Measurements from ENCODE around the gene ACAA1. TPM values are rescaled to one million over a fixed set of nuclear protein-coding genes. Genes with fewer than 3 reads are reported as not detected.

ACAA1 gene
- total and polyA plus RNA-seq, 2 of the 13 experiments (the other 11 are each of a cell fraction or from before 2014, with no cell fraction given): 60.8 to 188 TPM

DNA sequence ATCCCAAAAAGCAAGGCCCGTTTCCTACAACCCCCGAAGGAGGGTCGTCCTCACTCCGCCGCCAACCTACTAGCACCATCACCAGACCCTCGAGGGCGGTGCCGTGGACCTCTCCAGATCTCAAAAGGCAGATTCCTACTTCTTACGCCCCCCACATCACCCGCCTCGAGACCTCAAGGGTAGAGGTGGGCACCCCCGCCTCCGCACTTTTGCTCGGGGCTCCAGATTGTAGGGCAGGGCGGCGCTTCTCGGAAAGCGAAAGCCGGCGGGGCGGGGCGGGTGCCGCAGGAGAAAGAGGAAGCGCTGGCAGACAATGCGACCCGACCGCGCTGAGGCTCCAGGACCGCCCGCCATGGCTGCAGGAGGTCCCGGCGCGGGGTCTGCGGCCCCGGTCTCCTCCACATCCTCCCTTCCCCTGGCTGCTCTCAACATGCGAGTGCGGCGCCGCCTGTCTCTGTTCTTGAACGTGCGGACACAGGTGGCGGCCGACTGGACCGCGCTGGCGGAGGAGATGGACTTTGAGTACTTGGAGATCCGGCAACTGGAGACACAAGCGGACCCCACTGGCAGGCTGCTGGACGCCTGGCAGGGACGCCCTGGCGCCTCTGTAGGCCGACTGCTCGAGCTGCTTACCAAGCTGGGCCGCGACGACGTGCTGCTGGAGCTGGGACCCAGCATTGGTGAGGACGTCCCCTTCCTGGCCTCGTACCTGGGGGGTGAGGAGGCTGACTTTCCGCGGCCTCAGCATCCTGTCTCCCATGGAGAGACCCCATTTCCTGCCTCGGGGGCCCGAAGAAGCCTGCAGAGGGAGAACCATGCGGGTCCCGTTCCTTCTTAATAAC lies 1.6 kb upstream of the ACAA1 start, which contains the start of gene MYD88 (continued):
- TF ChIP-seq ZNF609 (CRISPR knock-in tag; IDR thresholded peaks at IDR 0.05; ENCODE audit: borderline replicate concordance) (peak; percentile 13; the same call in 1 of the 2 replicates), ZNF792 (CRISPR knock-in tag; IDR thresholded peaks at IDR 0.05) (peak; percentile 27; the same call in 1 of the 2 replicates), ADNP (CRISPR knock-in tag; IDR thresholded peaks at IDR 0.05) (no peak), RELA (CRISPR knock-in tag; IDR thresholded peaks at IDR 0.05) (0 out of 2 replicates have a peak, but pooled peaks have one; percentile 27), MIER3 (CRISPR knock-in tag; IDR thresholded peaks at IDR 0.05; ENCODE audit: borderline replicate concordance) (no peak), NFKBIZ (CRISPR knock-in tag; IDR thresholded peaks at IDR 0.05) (no peak), ZNF724P (CRISPR knock-in tag; IDR thresholded peaks at IDR 0.05; ENCODE audit: borderline replicate concordance) (peak; percentile 94; the same call in 1 of the 2 replicates), RFX3 (CRISPR knock-in tag; IDR thresholded peaks at IDR 0.05) (no peak), SIN3A (IDR thresholded peaks at IDR 0.05; ENCODE audit: borderline replicate concordance, low read depth, low read length) (peak; percentile 9; the same call in 1 of the 2 replicates), ZNF781 (CRISPR knock-in tag; IDR thresholded peaks at IDR 0.05; ENCODE audit: borderline replicate concordance, not compliant biosample characterization) (no peak), SRY (CRISPR knock-in tag; IDR thresholded peaks at IDR 0.05) (peak; percentile 81), ZNF124 (CRISPR knock-in tag; IDR thresholded peaks at IDR 0.05) (no peak), ZNF468 (CRISPR knock-in tag; IDR thresholded peaks at IDR 0.05) (no peak), RXRB (CRISPR knock-in tag; IDR thresholded peaks at IDR 0.05; ENCODE audit: borderline replicate concordance) (peak; percentile 26), NFYB (CRISPR knock-in tag; IDR thresholded peaks at IDR 0.05) (peak; percentile 14; the same call in 1 of the 2 replicates), ZNF569 (CRISPR knock-in tag; IDR thresholded peaks at IDR 0.05; ENCODE audit: borderline replicate concordance) (no peak), TOPORS (CRISPR knock-in tag; IDR thresholded peaks at IDR 0.05) (no peak), KDM3A (CRISPR knock-in tag; IDR thresholded peaks at IDR 0.05; ENCODE audit: low read depth) (peak; percentile 92; the same call in 1 of the 2 replicates), FOXA1 (IDR thresholded peaks at IDR 0.05) (no peak), FOXA1 (CRISPR knock-in tag; IDR thresholded peaks at IDR 0.05) (no peak)
- TF ChIP-seq, protein P1, sequence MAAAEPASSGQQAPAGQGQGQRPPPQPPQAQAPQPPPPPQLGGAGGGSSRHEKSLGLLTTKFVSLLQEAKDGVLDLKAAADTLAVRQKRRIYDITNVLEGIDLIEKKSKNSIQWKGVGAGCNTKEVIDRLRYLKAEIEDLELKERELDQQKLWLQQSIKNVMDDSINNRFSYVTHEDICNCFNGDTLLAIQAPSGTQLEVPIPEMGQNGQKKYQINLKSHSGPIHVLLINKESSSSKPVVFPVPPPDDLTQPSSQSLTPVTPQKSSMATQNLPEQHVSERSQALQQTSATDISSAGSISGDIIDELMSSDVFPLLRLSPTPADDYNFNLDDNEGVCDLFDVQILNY (CRISPR knock-in tag; conservative IDR thresholded peaks at IDR 0.05): no peak
- TF ChIP-seq, protein P2, sequence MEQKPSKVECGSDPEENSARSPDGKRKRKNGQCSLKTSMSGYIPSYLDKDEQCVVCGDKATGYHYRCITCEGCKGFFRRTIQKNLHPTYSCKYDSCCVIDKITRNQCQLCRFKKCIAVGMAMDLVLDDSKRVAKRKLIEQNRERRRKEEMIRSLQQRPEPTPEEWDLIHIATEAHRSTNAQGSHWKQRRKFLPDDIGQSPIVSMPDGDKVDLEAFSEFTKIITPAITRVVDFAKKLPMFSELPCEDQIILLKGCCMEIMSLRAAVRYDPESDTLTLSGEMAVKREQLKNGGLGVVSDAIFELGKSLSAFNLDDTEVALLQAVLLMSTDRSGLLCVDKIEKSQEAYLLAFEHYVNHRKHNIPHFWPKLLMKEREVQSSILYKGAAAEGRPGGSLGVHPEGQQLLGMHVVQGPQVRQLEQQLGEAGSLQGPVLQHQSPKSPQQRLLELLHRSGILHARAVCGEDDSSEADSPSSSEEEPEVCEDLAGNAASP (CRISPR knock-in tag; IDR thresholded peaks at IDR 0.05; ENCODE audit: borderline replicate concordance): no peak
- TF ChIP-seq, protein P3, sequence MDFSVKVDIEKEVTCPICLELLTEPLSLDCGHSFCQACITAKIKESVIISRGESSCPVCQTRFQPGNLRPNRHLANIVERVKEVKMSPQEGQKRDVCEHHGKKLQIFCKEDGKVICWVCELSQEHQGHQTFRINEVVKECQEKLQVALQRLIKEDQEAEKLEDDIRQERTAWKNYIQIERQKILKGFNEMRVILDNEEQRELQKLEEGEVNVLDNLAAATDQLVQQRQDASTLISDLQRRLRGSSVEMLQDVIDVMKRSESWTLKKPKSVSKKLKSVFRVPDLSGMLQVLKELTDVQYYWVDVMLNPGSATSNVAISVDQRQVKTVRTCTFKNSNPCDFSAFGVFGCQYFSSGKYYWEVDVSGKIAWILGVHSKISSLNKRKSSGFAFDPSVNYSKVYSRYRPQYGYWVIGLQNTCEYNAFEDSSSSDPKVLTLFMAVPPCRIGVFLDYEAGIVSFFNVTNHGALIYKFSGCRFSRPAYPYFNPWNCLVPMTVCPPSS (IDR thresholded peaks at IDR 0.05): no peak
